CD4-positive, alpha-beta T cell treated with Interleukin-15 for 4 hours (primary cell): ENCODE data around the gene TUSC2.
A peak's percentile ranks its signal among the peaks of the same experiment; 100 is the strongest.

Experiments
- DNase-seq: peaks from one replicate; pipeline ENCODE4 v3.0.0-alpha.2; 2020; ENCODE audit warnings: low spot score

The TUSC2 gene

GRCh38 chr3:50327943-50328691 lies at the start of gene TUSC2:
Gene TUSC2 (minus strand): TSS chr3:50328223. CDS start chr3:50328099, 124 bp downstream.
- DNase-seq: peak; percentile 95

DNA sequence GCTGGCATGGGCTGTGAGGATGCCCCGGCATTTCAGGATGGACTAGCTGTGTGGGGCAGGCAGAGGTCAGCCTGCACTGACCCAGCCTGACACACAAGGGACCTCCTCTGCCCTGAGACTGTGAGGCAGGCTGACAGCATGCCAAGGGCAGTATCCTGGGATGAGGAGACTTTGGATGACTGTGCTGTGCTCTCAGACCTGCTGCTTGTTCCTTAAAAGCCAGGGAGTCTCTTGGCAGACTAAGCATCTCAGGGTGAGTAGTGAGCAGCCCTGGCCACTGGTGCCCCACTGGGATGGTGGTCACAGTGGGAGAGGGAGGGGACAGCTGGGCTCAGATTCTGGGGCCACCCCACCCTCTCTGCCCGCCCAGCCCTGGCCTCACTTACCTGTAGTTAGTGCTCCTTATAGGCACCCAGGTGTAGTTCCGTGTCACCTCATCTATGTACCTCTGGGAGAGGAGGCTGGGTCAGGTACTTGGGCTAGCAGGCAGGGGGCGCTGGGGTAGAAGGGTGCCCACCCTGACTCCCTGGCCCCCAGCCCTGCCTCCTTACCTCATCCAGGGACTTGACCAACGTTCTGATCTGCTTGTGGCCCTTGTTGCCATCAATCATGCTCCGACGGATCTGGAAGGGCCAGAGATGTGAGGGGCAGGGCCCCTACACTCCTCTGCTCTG lies 47.4 kb upstream of the TUSC2 start:
- DNase-seq: no peak

DNA sequence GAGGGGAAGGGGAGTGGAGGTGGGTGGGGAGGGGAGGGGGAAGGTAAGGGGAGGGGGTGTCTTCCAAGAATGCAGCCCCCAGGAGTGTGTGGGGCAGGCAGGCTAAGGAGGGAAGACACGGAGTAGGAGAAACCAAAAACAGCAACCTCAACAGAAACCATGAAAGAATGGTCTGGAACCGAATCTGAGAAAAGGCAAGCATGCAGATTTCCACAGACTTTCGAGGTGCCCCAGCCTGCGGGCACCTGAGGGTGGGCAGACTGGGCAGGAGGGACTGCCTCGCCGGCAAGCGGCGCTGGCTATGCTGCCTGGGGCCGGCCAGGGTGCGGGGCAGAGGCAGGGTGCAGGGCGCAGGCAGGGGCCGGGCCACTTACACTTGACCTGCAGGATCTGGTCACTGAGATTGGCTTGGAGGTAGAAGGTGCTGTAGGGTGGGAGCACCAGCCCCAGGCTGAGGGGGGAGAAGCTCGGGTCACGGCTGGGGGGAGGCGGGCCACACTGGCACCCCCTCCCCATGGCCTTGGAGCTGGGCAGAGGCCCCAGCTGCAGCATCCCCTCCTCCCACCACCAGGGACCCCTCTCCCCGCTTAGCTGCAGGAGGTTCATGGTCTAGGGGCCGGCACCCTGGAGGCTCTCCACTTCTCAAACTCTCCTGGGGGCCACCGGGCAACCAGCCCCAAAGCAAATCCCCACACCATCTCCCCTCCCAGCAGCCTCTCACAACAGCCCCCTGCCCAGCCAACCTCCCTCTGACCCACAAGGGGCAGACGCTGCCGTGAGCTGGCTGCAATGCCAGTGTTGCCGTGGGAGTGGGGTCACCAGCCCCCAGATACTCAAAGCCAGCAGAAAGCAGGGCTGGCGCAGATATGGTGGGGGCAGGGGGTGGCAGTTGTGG lies 46.6 kb upstream of the TUSC2 start:
- DNase-seq: no peak

- no peak for DNase-seq
Observed at GRCh38 chr3:50373146-50374051, 45.4 kb upstream of the TUSC2 start.

DNA sequence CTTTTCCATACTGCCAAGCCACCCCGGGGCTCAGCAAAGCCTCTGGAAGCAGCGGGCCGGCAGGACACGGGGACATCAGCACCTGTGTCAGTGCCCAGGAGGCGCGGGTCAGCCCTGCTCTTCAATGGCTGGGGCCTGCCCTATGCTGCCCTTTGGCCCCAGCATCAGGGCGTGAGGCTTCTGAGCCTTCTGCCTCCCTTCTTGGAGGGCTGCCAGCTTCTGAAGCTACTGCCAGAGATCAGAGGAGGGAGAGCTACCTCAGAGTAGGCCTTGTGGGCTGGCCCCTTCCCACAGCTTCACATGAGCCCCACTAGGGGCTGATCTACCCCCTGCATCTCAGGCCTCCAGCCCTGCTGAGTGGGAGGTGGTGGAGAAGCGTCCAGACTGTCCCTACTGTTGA lies 44.3 kb upstream of the TUSC2 start:
- DNase-seq: no peak

GRCh38 chr3:50371133-50371685 lies 43.2 kb upstream of the TUSC2 start:
- no peak for DNase-seq

- no peak for DNase-seq
Observed at GRCh38 chr3:50370594-50370993, 42.6 kb upstream of the TUSC2 start.

- DNase-seq: no peak
Observed at GRCh38 chr3:50369012-50369670, 41.1 kb upstream of the TUSC2 start.

DNA sequence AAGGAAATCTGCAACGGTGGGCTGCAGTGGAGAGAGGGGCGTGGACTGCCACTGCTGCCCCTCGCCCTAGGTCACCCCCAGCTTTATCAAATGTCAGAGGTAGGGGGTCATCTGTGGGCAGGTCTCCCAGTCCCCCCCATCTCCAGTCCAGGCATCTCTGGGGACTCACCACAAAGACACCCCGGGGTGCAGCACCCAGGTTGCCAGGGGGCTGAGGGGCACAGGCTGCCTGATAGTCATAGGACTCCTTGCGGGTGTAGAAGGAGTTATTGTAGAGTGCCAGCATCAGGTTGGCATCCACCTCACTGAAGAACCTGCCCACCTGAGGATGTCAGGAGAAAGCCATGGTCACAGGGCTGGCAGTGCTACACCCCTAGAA lies 37.8 kb upstream of the TUSC2 start:
- DNase-seq: no peak

GRCh38 chr3:50365080-50365841 lies 37.2 kb upstream of the TUSC2 start:
- DNase-seq: peak; percentile 94

GRCh38 chr3:50364573-50365079 lies 36.6 kb upstream of the TUSC2 start:
- no peak for DNase-seq

DNA sequence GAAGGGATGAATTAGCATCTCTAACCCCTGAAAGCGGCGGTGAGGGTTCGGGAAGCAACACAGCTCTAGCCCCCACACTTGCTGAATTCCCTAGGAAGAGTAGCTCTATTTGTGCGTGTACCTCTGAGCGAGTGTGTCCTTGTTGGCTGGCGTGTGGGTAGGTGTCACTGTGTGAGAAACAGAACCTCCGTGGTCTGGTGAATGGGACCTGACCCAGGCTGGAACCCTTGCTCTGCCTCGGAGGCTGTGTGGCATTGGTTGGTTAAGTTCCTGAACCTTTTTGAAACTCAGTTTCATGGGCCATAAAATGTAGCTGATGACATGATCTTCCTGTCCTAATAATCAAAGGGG lies 31.7 kb upstream of the TUSC2 start:
- no peak for DNase-seq

DNA sequence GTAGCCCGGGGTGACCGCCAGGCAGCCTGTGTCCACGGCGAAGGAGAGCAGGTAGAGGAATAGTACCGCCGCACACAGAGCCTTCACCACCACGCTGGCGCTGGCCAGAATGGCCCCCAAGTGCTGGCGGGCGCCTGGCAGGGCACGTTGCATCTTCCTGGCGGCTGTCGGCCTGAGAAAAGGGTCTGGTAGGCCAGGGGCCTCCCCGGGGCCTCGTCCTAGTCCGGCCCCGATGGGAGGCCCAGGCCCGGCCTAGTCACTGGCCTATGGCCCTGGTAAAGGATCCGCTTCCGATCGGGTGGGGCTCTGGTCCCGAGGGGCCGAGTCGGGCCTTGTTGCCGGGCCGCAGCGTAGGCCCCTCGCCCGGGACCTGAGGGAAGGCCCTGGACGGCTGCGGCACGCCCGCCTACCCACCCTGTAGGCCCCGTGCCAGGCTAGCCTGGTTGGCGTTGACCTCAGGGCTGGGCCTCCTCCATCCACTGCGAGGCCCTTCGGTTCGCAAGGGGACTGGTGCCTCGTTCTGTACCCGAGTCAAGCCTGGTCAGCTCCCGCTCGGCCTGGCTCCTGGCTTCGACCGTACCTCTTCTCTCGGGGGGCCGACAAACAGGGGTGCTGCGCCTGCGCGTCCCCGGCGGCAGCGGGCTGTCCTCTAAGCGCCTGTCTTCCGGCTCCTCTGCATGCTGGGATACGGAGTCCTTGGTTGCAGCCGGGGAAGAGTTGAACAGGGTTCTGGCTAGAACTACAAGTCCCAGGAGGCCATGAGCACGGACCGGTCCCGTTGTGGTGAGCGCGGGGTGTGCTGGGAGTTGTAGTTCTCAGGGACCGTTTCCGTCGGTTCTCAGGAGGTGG lies 31.1 kb upstream of the TUSC2 start, which contains the start of gene TMEM115:
Gene TMEM115 (minus strand): TSS at position 611 of the 849 bp plus-strand sequence. CDS start 458 bp downstream, at position 153.
- DNase-seq: peak; percentile 97

GRCh38 chr3:50358355-50358910 lies 30.4 kb upstream of the TUSC2 start:
- no peak for DNase-seq

- DNase-seq: no peak
Observed at GRCh38 chr3:50357481-50357880, 29.5 kb upstream of the TUSC2 start.

DNA sequence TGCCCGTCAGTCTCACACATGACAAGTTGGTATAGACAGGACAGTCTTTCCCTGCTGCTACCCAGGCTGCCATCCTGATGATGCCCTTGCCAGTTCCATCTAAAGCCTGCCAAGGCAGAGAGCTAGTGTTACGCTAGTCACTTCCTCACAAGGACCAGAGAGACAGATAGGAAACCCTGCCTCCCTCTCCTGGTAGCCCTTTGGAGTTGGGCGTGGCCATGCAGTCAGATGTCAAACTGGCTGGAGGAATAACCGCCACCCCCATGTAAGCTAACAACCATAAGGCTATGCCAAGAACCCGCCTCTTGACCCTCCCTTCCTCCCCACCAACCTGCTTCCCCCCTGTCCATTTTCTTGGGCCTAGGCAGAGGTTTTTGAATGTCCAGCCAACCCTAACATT lies 28.5 kb upstream of the TUSC2 start:
- DNase-seq: no peak

- DNase-seq: no peak
Observed at GRCh38 chr3:50355829-50356552, 28.0 kb upstream of the TUSC2 start.

- DNase-seq: no peak
Observed at GRCh38 chr3:50354850-50355249, 26.8 kb upstream of the TUSC2 start.
